ENCODE results near the gene GNG7.
A peak's percentile ranks its signal among the peaks of the same experiment; 100 is the strongest.
"Not testable (repeated sequence)": the region's sequence is repeated elsewhere in the genome, so short reads cannot be mapped to it uniquely, and the experiment has no call there.

The GNG7 gene

DNA sequence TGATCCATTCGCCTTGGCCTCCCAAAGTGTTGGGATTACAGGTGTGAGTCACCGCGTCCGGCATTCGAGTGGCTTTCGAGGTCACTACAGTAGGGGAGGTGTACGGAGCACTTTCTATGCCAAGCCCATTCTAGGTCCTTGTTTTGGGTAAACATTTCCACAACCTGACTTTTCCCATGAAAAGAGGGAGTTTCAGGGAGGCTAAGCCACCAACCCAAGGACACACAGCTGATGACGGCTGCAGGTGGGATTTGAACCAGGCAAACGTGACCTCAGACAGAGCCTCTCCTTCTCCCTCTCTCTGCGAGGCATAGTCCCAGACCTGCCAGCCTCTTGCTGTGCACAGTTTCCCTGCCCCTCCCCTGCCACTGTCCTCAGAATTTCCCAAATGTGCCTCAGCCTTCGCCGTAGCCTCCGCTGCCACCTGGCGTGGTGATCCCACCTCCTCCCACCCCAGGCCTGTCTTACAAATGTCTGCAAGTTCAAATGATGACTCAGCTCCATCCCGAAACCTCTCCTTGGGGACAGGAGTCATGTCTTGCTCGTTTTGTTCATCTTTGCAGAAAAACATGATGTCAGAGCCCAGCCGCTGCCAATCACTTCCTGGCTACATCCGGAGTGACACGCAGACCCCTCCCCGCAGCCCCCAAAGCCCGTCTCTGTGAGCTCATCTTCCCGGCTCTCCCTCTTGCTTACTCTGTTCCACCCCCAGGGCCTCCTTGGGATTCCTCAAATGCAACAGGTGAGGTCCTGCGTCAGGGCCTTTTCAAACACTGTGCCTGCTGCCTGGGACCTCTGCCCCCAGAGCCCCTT lies 233.2 kb downstream of the GNG7 start:
- Histone ChIP-seq H2AFZ (ENCODE audit: low read length) (peak overlapping the region; percentile 62), H3K9ac (ENCODE audit: low read length) (peak overlapping the region; percentile 7; the same call in 1 of the 2 replicates), H3F3A (ENCODE audit: insufficient read depth, low read length) (peaks cover 11% of the 10 kb centered on the region), H3K9me2 (replicated peaks; ENCODE audit: insufficient read depth, low read length) (no peaks in the 10 kb centered on the region), H4K20me1 (ENCODE audit: insufficient read depth, low read length) (no peaks in the 10 kb centered on the region), H3K36me3 (replicated peaks; ENCODE audit: insufficient read depth, low read length) (no peaks in the 10 kb centered on the region), H3K79me2 (ENCODE audit: low read length) (no peaks in the 10 kb centered on the region), H3K27ac (ENCODE audit: low read length) (peak overlapping the region; percentile 53; the same call in 1 of the 2 replicates), H3K9me3 (replicated peaks; ENCODE audit: insufficient read depth, low read length) (no peaks in the 10 kb centered on the region), H3K4me3 (ENCODE audit: low read length) (no peak overlapping the region), H3K4me1 (ENCODE audit: low read length) (peaks cover 14% of the 10 kb centered on the region), H3K27me3 (replicated peaks; ENCODE audit: insufficient read depth, low read length) (no peaks in the 10 kb centered on the region), H3K4me2 (ENCODE audit: low read depth, low read length) (peak overlapping the region; percentile 35)
- TF ChIP-seq EZH2phosphoT487 (IDR thresholded peaks at IDR 0.05; ENCODE audit: low read length) (no peak), EZH2 (optimal IDR thresholded peaks at IDR 0.05; ENCODE audit: low read depth, low read length) (no peak)
- TF ChIP-seq, protein P1, sequence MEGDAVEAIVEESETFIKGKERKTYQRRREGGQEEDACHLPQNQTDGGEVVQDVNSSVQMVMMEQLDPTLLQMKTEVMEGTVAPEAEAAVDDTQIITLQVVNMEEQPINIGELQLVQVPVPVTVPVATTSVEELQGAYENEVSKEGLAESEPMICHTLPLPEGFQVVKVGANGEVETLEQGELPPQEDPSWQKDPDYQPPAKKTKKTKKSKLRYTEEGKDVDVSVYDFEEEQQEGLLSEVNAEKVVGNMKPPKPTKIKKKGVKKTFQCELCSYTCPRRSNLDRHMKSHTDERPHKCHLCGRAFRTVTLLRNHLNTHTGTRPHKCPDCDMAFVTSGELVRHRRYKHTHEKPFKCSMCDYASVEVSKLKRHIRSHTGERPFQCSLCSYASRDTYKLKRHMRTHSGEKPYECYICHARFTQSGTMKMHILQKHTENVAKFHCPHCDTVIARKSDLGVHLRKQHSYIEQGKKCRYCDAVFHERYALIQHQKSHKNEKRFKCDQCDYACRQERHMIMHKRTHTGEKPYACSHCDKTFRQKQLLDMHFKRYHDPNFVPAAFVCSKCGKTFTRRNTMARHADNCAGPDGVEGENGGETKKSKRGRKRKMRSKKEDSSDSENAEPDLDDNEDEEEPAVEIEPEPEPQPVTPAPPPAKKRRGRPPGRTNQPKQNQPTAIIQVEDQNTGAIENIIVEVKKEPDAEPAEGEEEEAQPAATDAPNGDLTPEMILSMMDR (IDR thresholded peaks at IDR 0.05; ENCODE audit: low read length) = no peak; the same call in 1 of the 2 replicates
- DNase-seq = peak; percentile 90

- Histone ChIP-seq H3K9me3 (replicated peaks; ENCODE audit: insufficient read depth, low read length) (no peaks in the 10 kb centered on the region), H2AFZ (ENCODE audit: low read length) (no peak overlapping the region), H3K27me3 (replicated peaks; ENCODE audit: insufficient read depth, low read length) (no peaks in the 10 kb centered on the region), H3K79me2 (ENCODE audit: low read length) (no peaks in the 10 kb centered on the region), H3K36me3 (replicated peaks; ENCODE audit: insufficient read depth, low read length) (no peaks in the 10 kb centered on the region), H3K4me1 (ENCODE audit: low read length) (peaks cover 11% of the 10 kb centered on the region), H3K4me3 (ENCODE audit: low read length) (no peak overlapping the region), H3K27ac (ENCODE audit: low read length) (no peak overlapping the region), H3K9me2 (replicated peaks; ENCODE audit: insufficient read depth, low read length) (no peaks in the 10 kb centered on the region), H3F3A (ENCODE audit: insufficient read depth, low read length) (peaks cover 18% of the 10 kb centered on the region), H3K9ac (ENCODE audit: low read length) (no peak overlapping the region), H3K4me2 (ENCODE audit: low read depth, low read length) (no peak overlapping the region), H4K20me1 (ENCODE audit: insufficient read depth, low read length) (no peaks in the 10 kb centered on the region)
- TF ChIP-seq EZH2phosphoT487 (IDR thresholded peaks at IDR 0.05; ENCODE audit: low read length) = no peak
- TF ChIP-seq, protein P1 (IDR thresholded peaks at IDR 0.05; ENCODE audit: low read length) = no peak
- no peak for TF ChIP-seq EZH2 (optimal IDR thresholded peaks at IDR 0.05; ENCODE audit: low read depth, low read length)
- DNase-seq = no peak
Measured at GRCh38 chr19:2468596-2468995, 233.9 kb downstream of the GNG7 start.

DNA sequence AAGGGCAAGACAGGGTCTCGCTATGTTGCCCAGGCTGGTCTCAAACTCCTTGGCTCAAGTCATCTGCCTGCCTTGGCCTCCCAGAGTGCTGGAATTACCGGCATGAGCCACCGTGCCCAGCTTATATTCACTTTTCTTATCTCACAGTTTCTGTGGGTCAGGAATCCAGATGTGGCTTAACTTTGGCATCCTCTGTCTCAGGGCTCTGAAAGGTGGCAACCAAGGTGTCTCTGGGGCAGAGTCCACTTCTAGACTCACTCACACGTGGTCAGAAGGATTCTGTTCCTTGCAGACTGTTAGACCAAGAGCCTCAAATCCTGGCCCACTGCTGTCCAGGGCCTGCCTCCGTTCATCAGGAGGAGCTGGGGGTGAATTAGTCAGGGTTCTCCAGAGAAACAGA lies 238.1 kb downstream of the GNG7 start:
- H3K9ac ChIP-seq (ENCODE audit: low read length) = no peak overlapping the region
- H3K4me2 ChIP-seq (ENCODE audit: low read depth, low read length) = no peak overlapping the region
- no peak overlapping the region for H3K4me3 ChIP-seq (ENCODE audit: low read length)
- peaks cover 11% of the 10 kb centered on the region for H3K4me1 ChIP-seq (ENCODE audit: low read length)
- H3K27me3 ChIP-seq (replicated peaks; ENCODE audit: insufficient read depth, low read length) = no peaks in the 10 kb centered on the region
- H4K20me1 ChIP-seq (ENCODE audit: insufficient read depth, low read length) = no peaks in the 10 kb centered on the region
- no peak overlapping the region for H2AFZ ChIP-seq (ENCODE audit: low read length)
- H3K9me3 ChIP-seq (replicated peaks; ENCODE audit: insufficient read depth, low read length) = no peaks in the 10 kb centered on the region
- peaks cover 31% of the 10 kb centered on the region for H3F3A ChIP-seq (ENCODE audit: insufficient read depth, low read length)
- no peaks in the 10 kb centered on the region for H3K79me2 ChIP-seq (ENCODE audit: low read length)
- H3K27ac ChIP-seq (ENCODE audit: low read length) = no peak overlapping the region
- DNase-seq = no peak
- TF ChIP-seq EZH2phosphoT487 (IDR thresholded peaks at IDR 0.05; ENCODE audit: low read length) = no peak
- no peak for TF ChIP-seq EZH2 (optimal IDR thresholded peaks at IDR 0.05; ENCODE audit: low read depth, low read length)
- TF ChIP-seq, protein P1 (IDR thresholded peaks at IDR 0.05; ENCODE audit: low read length) = no peak
- H3K36me3 ChIP-seq (replicated peaks; ENCODE audit: insufficient read depth, low read length) = no peaks in the 10 kb centered on the region
- no peaks in the 10 kb centered on the region for H3K9me2 ChIP-seq (replicated peaks; ENCODE audit: insufficient read depth, low read length)

DNA sequence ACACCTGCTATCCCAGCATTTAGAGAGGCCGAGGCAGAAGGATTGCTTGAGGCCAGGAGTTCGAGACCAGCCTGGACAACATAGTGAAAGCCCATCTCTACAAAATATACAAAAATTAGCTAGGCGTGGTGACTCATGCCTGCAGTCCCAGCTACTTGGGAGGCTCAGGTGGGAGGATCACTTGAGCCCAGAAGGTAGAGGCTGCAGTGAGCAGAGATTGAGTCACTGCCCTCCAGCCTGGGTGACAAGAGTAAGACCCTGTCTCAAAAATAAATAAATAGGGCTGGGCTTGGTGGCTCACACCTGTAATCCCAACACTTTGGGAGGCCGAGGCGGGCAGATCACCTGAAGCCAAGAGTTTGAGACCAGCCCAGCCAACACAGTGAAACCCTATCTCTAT lies 238.8 kb downstream of the GNG7 start:
- H3K27ac ChIP-seq (ENCODE audit: low read length); H3K9ac ChIP-seq (ENCODE audit: low read length); H4K20me1 ChIP-seq (ENCODE audit: insufficient read depth, low read length); H3K27me3 ChIP-seq (replicated peaks; ENCODE audit: insufficient read depth, low read length); H3K4me3 ChIP-seq (ENCODE audit: low read length); H3K79me2 ChIP-seq (ENCODE audit: low read length); H3K4me2 ChIP-seq (ENCODE audit: low read depth, low read length); H3K9me2 ChIP-seq (replicated peaks; ENCODE audit: insufficient read depth, low read length); DNase-seq; H2AFZ ChIP-seq (ENCODE audit: low read length); H3K4me1 ChIP-seq (ENCODE audit: low read length); H3K36me3 ChIP-seq (replicated peaks; ENCODE audit: insufficient read depth, low read length); H3K9me3 ChIP-seq (replicated peaks; ENCODE audit: insufficient read depth, low read length): not testable (repeated sequence)
- H3F3A ChIP-seq (ENCODE audit: insufficient read depth, low read length) = peaks cover 28% of the 10 kb centered on the region

Data from MM.1S (cell line).